PC-9 (cell line): ENCODE data around the gene XXYLT1. TPM values are rescaled to one million over a fixed set of nuclear protein-coding genes. Genes with fewer than 3 reads are reported as not detected.

Experiments used
- BruUV-seq: library from RNA; stranded (reverse); fragments of 400-500 nt; replicated peaks from 2 replicates; lab custom pipeline; 2021; lab: Mats Ljungman, UMichigan
- CTCF ChIA-PET: fragments of 300-600 bp; sonication (Branson Sonifier 250); formaldehyde crosslinking; loops from one replicate; lab custom pipeline; 2022; ENCODE audit warnings: antibody characterized with exemption; lab: Charles Lee
- POLR2A ChIA-PET: fragments of 300-600 bp; sonication (Branson Sonifier 250); formaldehyde crosslinking; loops from one replicate; lab custom pipeline; 2022; ENCODE audit warnings: antibody characterized with exemption; ENCODE audit not compliant: unreplicated experiment; lab: Charles Lee
- DNase-seq, 2 experiments: peaks; one replicate each; pipeline versions ENCODE4 v3.0.0 to v3.0.0-alpha.2; 2015 to 2022; ENCODE audit warnings: mixed read lengths in 1 of 2
- H2AFZ ChIP-seq: fragments of 200-600 bp; sonication (generic); 2 replicates; pipeline ENCODE4 v1.8.1; 2017; ENCODE audit warnings: antibody characterized with exemption
- H3F3A ChIP-seq: fragments of 200-600 bp; sonication (generic); 2 replicates; pipeline ENCODE4 v1.8.1; 2017; ENCODE audit warnings: antibody characterized with exemption, mild to moderate bottlenecking, low read depth; ENCODE audit not compliant: insufficient read depth
- H3K27ac ChIP-seq: fragments of 200-600 bp; sonication (generic); 2 replicates; pipeline ENCODE4 v1.6.1; 2016; ENCODE audit warnings: mixed run types
- H3K27me3 ChIP-seq: fragments of 200-600 bp; sonication (generic); 2 replicates; pipeline ENCODE4 v1.6.1; 2016; ENCODE audit warnings: low read depth, mixed run types; ENCODE audit not compliant: insufficient read depth
- H3K36me3 ChIP-seq: fragments of 200-600 bp; sonication (generic); 2 replicates; pipeline ENCODE4 v1.6.1; 2016; ENCODE audit warnings: low read depth, mixed run types
- H3K4me1 ChIP-seq: fragments of 200-600 bp; sonication (generic); replicated peaks from 2 replicates; pipeline ENCODE4 v1.6.1; 2016; ENCODE audit warnings: mixed run types; ENCODE audit not compliant: insufficient read depth
- H3K4me2 ChIP-seq: fragments of 200-600 bp; sonication (generic); 2 replicates; pipeline ENCODE4 v1.6.1; 2017; ENCODE audit warnings: mixed run types
- H3K4me3 ChIP-seq: fragments of 200-600 bp; sonication (generic); 2 replicates; pipeline ENCODE4 v1.6.1; 2016; ENCODE audit warnings: mixed run types
- H3K79me2 ChIP-seq: fragments of 200-600 bp; sonication (generic); 2 replicates; pipeline ENCODE4 v1.6.1; 2017; ENCODE audit warnings: low read depth, mixed run types
- H3K9me2 ChIP-seq: fragments of 200-600 bp; sonication (generic); 2 replicates; pipeline ENCODE4 v1.8.1; 2017; ENCODE audit warnings: mild to moderate bottlenecking; ENCODE audit not compliant: insufficient read depth
- H3K9me3 ChIP-seq: fragments of 200-600 bp; sonication (generic); 2 replicates; pipeline ENCODE4 v1.8.1; 2016; ENCODE audit warnings: low read depth; ENCODE audit not compliant: insufficient read depth
- H4K20me1 ChIP-seq: fragments of 200-600 bp; sonication (generic); 2 replicates; pipeline ENCODE4 v1.8.1; 2017; ENCODE audit not compliant: insufficient read depth
- EZH2 ChIP-seq: fragments of 200-600 bp; sonication (generic); IDR thresholded peaks from 2 replicates; pipeline ENCODE4 v1.8.0; 2017; ENCODE audit warnings: antibody characterized with exemption, low read depth
- intact Hi-C: fragments of 100-400 bp; cut with micrococcal nuclease; formaldehyde crosslinking; loops from one replicate; pipeline ENCODE4 v1.10.0; 2022; ENCODE audit not compliant: unreplicated experiment
- total RNA-seq: library from RNA; stranded (reverse); gene quantifications from 2 replicates; pipeline ENCODE4 v1.2.3, GENCODE V29; 2021
- TF ChIP-seq, protein P1 (sequence below): fragments of 200-600 bp; sonication (generic); conservative IDR thresholded peaks from 2 replicates; pipeline ENCODE4 v1.6.1; 2017; ENCODE audit warnings: mixed run types, antibody characterized with exemption, mild to moderate bottlenecking, moderate library complexity

Gene XXYLT1
- total RNA-seq, 1 experiment from 2014 or later: 13.3 TPM

DNA sequence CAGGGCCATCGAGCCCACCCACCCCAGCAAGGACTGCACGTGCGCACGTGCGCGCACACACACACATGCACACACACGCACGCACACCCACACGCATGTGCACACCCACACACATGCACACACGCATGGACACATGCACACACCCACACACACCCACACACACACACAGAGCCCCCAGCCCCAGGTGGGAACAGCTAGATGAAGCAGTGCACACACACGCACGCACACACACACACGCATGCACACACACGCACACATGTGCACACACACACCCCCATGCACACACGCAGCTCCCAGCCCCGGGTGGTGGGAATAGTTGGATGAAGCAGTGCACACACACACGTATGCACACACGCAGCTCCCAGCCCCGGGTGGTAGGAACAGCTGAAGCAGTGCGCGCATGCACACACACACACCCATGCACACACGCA is 158.6 kb downstream of the XXYLT1 start:
- H2AFZ ChIP-seq: no peak overlapping the region
- POLR2A ChIA-PET: no interaction called here
- peaks cover 50% of the 10 kb centered on the region for H3F3A ChIP-seq
- no peaks in the 10 kb centered on the region for H3K36me3 ChIP-seq
- no peak overlapping the region for H3K4me3 ChIP-seq
- no peaks in the 10 kb centered on the region for H3K27me3 ChIP-seq
- BruUV-seq: no TSS peak
- TF ChIP-seq, protein P1, sequence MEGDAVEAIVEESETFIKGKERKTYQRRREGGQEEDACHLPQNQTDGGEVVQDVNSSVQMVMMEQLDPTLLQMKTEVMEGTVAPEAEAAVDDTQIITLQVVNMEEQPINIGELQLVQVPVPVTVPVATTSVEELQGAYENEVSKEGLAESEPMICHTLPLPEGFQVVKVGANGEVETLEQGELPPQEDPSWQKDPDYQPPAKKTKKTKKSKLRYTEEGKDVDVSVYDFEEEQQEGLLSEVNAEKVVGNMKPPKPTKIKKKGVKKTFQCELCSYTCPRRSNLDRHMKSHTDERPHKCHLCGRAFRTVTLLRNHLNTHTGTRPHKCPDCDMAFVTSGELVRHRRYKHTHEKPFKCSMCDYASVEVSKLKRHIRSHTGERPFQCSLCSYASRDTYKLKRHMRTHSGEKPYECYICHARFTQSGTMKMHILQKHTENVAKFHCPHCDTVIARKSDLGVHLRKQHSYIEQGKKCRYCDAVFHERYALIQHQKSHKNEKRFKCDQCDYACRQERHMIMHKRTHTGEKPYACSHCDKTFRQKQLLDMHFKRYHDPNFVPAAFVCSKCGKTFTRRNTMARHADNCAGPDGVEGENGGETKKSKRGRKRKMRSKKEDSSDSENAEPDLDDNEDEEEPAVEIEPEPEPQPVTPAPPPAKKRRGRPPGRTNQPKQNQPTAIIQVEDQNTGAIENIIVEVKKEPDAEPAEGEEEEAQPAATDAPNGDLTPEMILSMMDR: no peak
- TF ChIP-seq EZH2: no peak
- no peak overlapping the region for H3K27ac ChIP-seq
- H3K79me2 ChIP-seq: no peaks in the 10 kb centered on the region
- no peaks in the 10 kb centered on the region for H3K9me2 ChIP-seq
- H3K9me3 ChIP-seq: no peaks in the 10 kb centered on the region
- H4K20me1 ChIP-seq: no peaks in the 10 kb centered on the region
- no peak for DNase-seq
- H3K4me2 ChIP-seq: no peak overlapping the region
- intact Hi-C loops: no loop called here
- H3K4me1 ChIP-seq: peaks cover 14% of the 10 kb centered on the region
- CTCF ChIA-PET: interaction anchor here (0.6 kb wide), 1 partner anchor 441 kb away, joined by 3 read pairs; the partner anchor contains the start of gene LSG1

DNA sequence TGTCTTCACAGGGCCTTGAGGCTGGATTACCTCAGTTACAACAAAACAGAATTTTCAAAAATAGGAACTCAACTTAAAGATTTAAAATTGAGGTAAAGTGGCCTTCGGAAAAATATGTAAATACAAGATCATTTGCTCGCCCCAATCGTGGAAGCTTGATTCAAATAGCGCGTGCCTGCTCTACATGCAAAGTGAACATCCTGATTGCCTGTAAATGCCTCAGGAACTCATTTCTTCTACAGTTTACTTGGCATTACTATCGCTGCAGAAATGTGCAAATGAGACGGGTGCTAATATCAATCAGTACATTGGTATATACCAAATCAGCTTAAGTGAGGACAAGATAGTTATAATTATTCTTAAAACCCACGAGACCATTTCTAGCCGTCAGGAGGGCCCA is 159.2 kb downstream of the XXYLT1 start:
- no peak for TF ChIP-seq EZH2
- TF ChIP-seq, protein P1: no peak
- Histone ChIP-seq H3K36me3 (no peaks in the 10 kb centered on the region), H3F3A (peaks cover 44% of the 10 kb centered on the region), H4K20me1 (no peaks in the 10 kb centered on the region), H3K9me2 (no peaks in the 10 kb centered on the region), H3K9me3 (no peaks in the 10 kb centered on the region), H3K79me2 (no peaks in the 10 kb centered on the region), H3K4me1 (peaks cover 8% of the 10 kb centered on the region), H3K27me3 (no peaks in the 10 kb centered on the region), H3K4me2 (no peak overlapping the region), H3K4me3 (no peak overlapping the region), H3K27ac (no peak overlapping the region), H2AFZ (no peak overlapping the region)
- CTCF ChIA-PET: no interaction called here
- POLR2A ChIA-PET: no interaction called here
- BruUV-seq: no TSS peak
- DNase-seq: no peak
- intact Hi-C loops: no loop called here

DNA sequence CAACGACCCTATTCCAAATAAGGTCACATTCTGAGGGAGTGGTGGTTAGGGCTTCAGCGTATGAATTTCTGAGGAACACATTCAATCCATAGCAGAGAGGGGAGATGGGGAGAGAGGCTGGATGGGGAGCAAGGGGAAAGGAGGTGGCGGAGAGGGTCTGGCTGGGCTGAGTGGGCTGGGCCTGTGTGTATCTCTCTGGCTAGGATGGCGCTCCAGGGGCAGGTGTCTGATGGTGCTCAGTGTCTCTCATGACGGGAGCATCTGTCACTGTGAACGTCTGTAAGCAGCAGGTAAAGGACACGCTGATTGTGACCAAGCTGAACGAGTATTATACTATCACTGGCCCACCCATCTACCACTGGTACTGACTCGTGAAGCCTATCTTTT is 159.6 kb downstream of the XXYLT1 start:
- Histone ChIP-seq H3K4me2 (no peak overlapping the region), H3K27ac (no peak overlapping the region), H3F3A (peaks cover 42% of the 10 kb centered on the region), H3K79me2 (no peaks in the 10 kb centered on the region), H3K36me3 (no peaks in the 10 kb centered on the region), H4K20me1 (no peaks in the 10 kb centered on the region), H3K9me3 (no peaks in the 10 kb centered on the region), H3K27me3 (no peaks in the 10 kb centered on the region), H3K9me2 (no peaks in the 10 kb centered on the region), H2AFZ (no peak overlapping the region), H3K4me1 (peaks cover 4% of the 10 kb centered on the region; the same call in 1 of the 2 replicates), H3K4me3 (no peak overlapping the region)
- TF ChIP-seq, protein P1: no peak
- intact Hi-C loops: no loop called here
- ChIA-PET CTCF (no interaction called here), POLR2A (no interaction called here)
- DNase-seq: no peak
- no TSS peak for BruUV-seq
